Measurements from ENCODE around the gene ZNF197.

DNA sequence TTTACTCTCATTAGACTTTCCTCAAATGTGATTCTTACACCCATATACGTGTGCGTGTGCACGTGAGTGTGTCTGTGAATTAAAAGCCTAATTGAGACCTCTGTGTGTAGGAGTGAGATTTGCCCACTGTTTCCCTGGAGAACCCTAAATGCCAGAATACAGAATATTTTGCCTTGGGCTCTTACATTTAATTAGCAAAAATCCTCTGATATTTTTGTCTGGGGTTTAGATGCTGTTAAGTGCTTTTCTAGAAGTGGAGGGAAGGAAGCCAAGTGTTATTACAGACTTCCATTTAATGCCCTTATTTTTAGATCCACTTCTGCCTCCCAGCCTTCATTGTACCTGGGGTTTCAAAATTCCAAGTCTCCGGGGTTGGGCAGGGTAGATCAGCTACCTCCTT, 41.5 kb downstream of the ZNF197 start:
- TF ChIP-seq, protein P1, sequence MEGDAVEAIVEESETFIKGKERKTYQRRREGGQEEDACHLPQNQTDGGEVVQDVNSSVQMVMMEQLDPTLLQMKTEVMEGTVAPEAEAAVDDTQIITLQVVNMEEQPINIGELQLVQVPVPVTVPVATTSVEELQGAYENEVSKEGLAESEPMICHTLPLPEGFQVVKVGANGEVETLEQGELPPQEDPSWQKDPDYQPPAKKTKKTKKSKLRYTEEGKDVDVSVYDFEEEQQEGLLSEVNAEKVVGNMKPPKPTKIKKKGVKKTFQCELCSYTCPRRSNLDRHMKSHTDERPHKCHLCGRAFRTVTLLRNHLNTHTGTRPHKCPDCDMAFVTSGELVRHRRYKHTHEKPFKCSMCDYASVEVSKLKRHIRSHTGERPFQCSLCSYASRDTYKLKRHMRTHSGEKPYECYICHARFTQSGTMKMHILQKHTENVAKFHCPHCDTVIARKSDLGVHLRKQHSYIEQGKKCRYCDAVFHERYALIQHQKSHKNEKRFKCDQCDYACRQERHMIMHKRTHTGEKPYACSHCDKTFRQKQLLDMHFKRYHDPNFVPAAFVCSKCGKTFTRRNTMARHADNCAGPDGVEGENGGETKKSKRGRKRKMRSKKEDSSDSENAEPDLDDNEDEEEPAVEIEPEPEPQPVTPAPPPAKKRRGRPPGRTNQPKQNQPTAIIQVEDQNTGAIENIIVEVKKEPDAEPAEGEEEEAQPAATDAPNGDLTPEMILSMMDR (IDR thresholded peaks at IDR 0.05; ENCODE audit: low read depth, low read length, missing input control), result no peak
- TF ChIP-seq HNF4G (IDR thresholded peaks at IDR 0.05), result no peak
- no peak for TF ChIP-seq SP1 (IDR thresholded peaks at IDR 0.05)
- TF ChIP-seq, protein P2, sequence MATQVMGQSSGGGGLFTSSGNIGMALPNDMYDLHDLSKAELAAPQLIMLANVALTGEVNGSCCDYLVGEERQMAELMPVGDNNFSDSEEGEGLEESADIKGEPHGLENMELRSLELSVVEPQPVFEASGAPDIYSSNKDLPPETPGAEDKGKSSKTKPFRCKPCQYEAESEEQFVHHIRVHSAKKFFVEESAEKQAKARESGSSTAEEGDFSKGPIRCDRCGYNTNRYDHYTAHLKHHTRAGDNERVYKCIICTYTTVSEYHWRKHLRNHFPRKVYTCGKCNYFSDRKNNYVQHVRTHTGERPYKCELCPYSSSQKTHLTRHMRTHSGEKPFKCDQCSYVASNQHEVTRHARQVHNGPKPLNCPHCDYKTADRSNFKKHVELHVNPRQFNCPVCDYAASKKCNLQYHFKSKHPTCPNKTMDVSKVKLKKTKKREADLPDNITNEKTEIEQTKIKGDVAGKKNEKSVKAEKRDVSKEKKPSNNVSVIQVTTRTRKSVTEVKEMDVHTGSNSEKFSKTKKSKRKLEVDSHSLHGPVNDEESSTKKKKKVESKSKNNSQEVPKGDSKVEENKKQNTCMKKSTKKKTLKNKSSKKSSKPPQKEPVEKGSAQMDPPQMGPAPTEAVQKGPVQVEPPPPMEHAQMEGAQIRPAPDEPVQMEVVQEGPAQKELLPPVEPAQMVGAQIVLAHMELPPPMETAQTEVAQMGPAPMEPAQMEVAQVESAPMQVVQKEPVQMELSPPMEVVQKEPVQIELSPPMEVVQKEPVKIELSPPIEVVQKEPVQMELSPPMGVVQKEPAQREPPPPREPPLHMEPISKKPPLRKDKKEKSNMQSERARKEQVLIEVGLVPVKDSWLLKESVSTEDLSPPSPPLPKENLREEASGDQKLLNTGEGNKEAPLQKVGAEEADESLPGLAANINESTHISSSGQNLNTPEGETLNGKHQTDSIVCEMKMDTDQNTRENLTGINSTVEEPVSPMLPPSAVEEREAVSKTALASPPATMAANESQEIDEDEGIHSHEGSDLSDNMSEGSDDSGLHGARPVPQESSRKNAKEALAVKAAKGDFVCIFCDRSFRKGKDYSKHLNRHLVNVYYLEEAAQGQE (IDR thresholded peaks at IDR 0.05), result no peak
- TF ChIP-seq FOXA1 (IDR thresholded peaks at IDR 0.05), result no peak
- no peak for TF ChIP-seq JUND (IDR thresholded peaks at IDR 0.05)
- TF ChIP-seq RAD21 (IDR thresholded peaks at IDR 0.05), result no peak
- TF ChIP-seq, protein P3, sequence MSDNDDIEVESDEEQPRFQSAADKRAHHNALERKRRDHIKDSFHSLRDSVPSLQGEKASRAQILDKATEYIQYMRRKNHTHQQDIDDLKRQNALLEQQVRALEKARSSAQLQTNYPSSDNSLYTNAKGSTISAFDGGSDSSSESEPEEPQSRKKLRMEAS (IDR thresholded peaks at IDR 0.05), result no peak
- no peak for TF ChIP-seq TAF1 (conservative IDR thresholded peaks at IDR 0.05)
- TF ChIP-seq EGR1 (IDR thresholded peaks at IDR 0.05; ENCODE audit: low read depth in 2 of 2), result no peak
- no peak for TF ChIP-seq RXRA (IDR thresholded peaks at IDR 0.05)
- TF ChIP-seq, protein P4, sequence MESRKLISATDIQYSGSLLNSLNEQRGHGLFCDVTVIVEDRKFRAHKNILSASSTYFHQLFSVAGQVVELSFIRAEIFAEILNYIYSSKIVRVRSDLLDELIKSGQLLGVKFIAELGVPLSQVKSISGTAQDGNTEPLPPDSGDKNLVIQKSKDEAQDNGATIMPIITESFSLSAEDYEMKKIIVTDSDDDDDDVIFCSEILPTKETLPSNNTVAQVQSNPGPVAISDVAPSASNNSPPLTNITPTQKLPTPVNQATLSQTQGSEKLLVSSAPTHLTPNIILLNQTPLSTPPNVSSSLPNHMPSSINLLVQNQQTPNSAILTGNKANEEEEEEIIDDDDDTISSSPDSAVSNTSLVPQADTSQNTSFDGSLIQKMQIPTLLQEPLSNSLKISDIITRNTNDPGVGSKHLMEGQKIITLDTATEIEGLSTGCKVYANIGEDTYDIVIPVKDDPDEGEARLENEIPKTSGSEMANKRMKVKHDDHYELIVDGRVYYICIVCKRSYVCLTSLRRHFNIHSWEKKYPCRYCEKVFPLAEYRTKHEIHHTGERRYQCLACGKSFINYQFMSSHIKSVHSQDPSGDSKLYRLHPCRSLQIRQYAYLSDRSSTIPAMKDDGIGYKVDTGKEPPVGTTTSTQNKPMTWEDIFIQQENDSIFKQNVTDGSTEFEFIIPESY (IDR thresholded peaks at IDR 0.05), result no peak
- TF ChIP-seq GABPA (IDR thresholded peaks at IDR 0.05 in 1 of 2, conservative IDR thresholded peaks at IDR 0.05 in 1 of 2), result no peak

All from liver (tissue), 3 donors.